ENCODE data around the gene DYRK1B. TPM values are rescaled to one million over a fixed set of nuclear protein-coding genes. Genes with fewer than 3 reads are reported as not detected.

DYRK1B gene
- total RNA-seq, 2 experiments from 2014 or later = 3.0 to 9.2 TPM

GRCh38 chr19:39820696-39821095 is 13.3 kb downstream of the DYRK1B start:
- CTCF ChIA-PET (ENCODE audit: unreplicated experiment) = interaction anchor here (0.5 kb wide), 1 partner anchor 51 kb away, joined by 3 read pairs; no protein-coding TSS in a partner anchor
- BruUV-seq (replicated peaks) = no TSS peak
- H3K9me2 ChIP-seq (ENCODE audit: insufficient read depth, low read length) = no peaks in the 10 kb centered on the region

GRCh38 chr19:39819786-39820185 is 14.2 kb downstream of the DYRK1B start:
- Histone ChIP-seq H2AFZ (ENCODE audit: low read length) (no peak overlapping the region), H3K79me2 (ENCODE audit: insufficient read depth, low read depth, low read length) (no peaks in the 10 kb centered on the region), H3K27ac (ENCODE audit: low read depth, low read length, poor library complexity, severe bottlenecking) (no peak overlapping the region), H4K20me1 (ENCODE audit: insufficient read depth, low read length) (no peaks in the 10 kb centered on the region), H3K36me3 (ENCODE audit: insufficient read depth, low read length) (peaks cover 25% of the 10 kb centered on the region), H3K9me2 (ENCODE audit: insufficient read depth, low read length) (no peaks in the 10 kb centered on the region), H3K4me2 (ENCODE audit: low read length) (no peak overlapping the region), H3K4me3 (ENCODE audit: low read depth, low read length, poor library complexity, severe bottlenecking) (no peak overlapping the region), H3K4me1 (ENCODE audit: insufficient read depth, low read length, poor library complexity, severe bottlenecking) (no peaks in the 10 kb centered on the region), H3K9me3 (ENCODE audit: low read length) (0 out of 2 replicates have a peak, but pooled peaks cover 4% of the 10 kb centered on the region)
- intact Hi-C loops (cut with micrococcal nuclease; ENCODE audit: unreplicated experiment) = no loop called here
- no TSS peak for BruUV-seq (replicated peaks)
- ChIA-PET POLR2A (no interaction called here), CTCF (ENCODE audit: unreplicated experiment) (no interaction called here)
- DNase-seq (ENCODE audit: low spot score) = no peak
- TF ChIP-seq, protein P1, sequence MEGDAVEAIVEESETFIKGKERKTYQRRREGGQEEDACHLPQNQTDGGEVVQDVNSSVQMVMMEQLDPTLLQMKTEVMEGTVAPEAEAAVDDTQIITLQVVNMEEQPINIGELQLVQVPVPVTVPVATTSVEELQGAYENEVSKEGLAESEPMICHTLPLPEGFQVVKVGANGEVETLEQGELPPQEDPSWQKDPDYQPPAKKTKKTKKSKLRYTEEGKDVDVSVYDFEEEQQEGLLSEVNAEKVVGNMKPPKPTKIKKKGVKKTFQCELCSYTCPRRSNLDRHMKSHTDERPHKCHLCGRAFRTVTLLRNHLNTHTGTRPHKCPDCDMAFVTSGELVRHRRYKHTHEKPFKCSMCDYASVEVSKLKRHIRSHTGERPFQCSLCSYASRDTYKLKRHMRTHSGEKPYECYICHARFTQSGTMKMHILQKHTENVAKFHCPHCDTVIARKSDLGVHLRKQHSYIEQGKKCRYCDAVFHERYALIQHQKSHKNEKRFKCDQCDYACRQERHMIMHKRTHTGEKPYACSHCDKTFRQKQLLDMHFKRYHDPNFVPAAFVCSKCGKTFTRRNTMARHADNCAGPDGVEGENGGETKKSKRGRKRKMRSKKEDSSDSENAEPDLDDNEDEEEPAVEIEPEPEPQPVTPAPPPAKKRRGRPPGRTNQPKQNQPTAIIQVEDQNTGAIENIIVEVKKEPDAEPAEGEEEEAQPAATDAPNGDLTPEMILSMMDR (conservative IDR thresholded peaks at IDR 0.05; ENCODE audit: low read length) = no peak
- no peak for TF ChIP-seq EZH2phosphoT487 (IDR thresholded peaks at IDR 0.05; ENCODE audit: borderline replicate concordance, low read depth, low read length)

More at GRCh38 chr19:39820696-39821095, 13.3 kb downstream of the DYRK1B start:
- no peak overlapping the region for H3K4me3 ChIP-seq (ENCODE audit: low read depth, low read length, poor library complexity, severe bottlenecking)
- H3K9me3 ChIP-seq (ENCODE audit: low read length) = 0 out of 2 replicates have a peak, but pooled peaks cover 4% of the 10 kb centered on the region
- no peaks in the 10 kb centered on the region for H3K79me2 ChIP-seq (ENCODE audit: insufficient read depth, low read depth, low read length)
- H4K20me1 ChIP-seq (ENCODE audit: insufficient read depth, low read length) = no peaks in the 10 kb centered on the region
- H2AFZ ChIP-seq (ENCODE audit: low read length) = no peak overlapping the region
- intact Hi-C loops (cut with micrococcal nuclease; ENCODE audit: unreplicated experiment) = no loop called here
- no peak for TF ChIP-seq EZH2phosphoT487 (IDR thresholded peaks at IDR 0.05; ENCODE audit: borderline replicate concordance, low read depth, low read length)
- TF ChIP-seq, protein P1 (conservative IDR thresholded peaks at IDR 0.05; ENCODE audit: low read length) = no peak
- no peak overlapping the region for H3K27ac ChIP-seq (ENCODE audit: low read depth, low read length, poor library complexity, severe bottlenecking)
- peaks cover 34% of the 10 kb centered on the region for H3K36me3 ChIP-seq (ENCODE audit: insufficient read depth, low read length)
- no peaks in the 10 kb centered on the region for H3K4me1 ChIP-seq (ENCODE audit: insufficient read depth, low read length, poor library complexity, severe bottlenecking)
- POLR2A ChIA-PET = interaction anchor here (0.9 kb wide), 1 partner anchor 10 kb away, joined by 3 read pairs; no protein-coding TSS in a partner anchor
- H3K4me2 ChIP-seq (ENCODE audit: low read length) = no peak overlapping the region
- DNase-seq (ENCODE audit: low spot score) = no peak

DNA sequence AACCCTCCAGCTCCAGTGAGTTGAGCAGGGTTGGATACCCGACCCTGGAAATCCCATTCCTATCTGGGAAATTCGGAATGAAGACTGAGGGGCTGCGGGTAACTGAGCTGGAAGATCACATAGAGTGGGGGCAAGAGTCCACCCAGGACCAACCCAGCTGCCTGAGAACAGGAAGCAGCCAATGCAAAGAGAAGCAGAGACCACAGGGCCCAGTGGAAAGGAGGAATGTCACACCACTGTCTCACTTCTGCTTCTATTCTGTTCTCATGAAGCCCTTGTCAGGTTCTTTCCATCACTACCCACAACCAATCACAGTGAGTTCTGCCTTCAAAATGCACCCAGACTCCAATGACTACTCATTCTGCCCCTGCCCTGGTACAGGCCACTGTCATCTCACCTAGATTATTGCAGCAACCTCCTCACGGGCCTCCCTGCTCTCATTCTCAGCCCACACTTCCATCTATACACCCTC is 15.3 kb downstream of the DYRK1B start:
- Histone ChIP-seq H3K4me3 (ENCODE audit: low read depth, low read length, poor library complexity, severe bottlenecking) (no peak overlapping the region), H3K9me3 (ENCODE audit: low read length) (0 out of 2 replicates have a peak, but pooled peaks cover 4% of the 10 kb centered on the region), H3K36me3 (ENCODE audit: insufficient read depth, low read length) (peaks cover 14% of the 10 kb centered on the region; the same call in 1 of the 2 replicates), H3K79me2 (ENCODE audit: insufficient read depth, low read depth, low read length) (no peaks in the 10 kb centered on the region), H3K4me1 (ENCODE audit: insufficient read depth, low read length, poor library complexity, severe bottlenecking) (no peaks in the 10 kb centered on the region), H4K20me1 (ENCODE audit: insufficient read depth, low read length) (no peaks in the 10 kb centered on the region), H3K4me2 (ENCODE audit: low read length) (no peak overlapping the region), H3K9me2 (ENCODE audit: insufficient read depth, low read length) (no peaks in the 10 kb centered on the region), H3K27ac (ENCODE audit: low read depth, low read length, poor library complexity, severe bottlenecking) (no peak overlapping the region), H2AFZ (ENCODE audit: low read length) (no peak overlapping the region)
- TF ChIP-seq, protein P1 (conservative IDR thresholded peaks at IDR 0.05; ENCODE audit: low read length) = no peak
- TF ChIP-seq EZH2phosphoT487 (IDR thresholded peaks at IDR 0.05; ENCODE audit: borderline replicate concordance, low read depth, low read length) = no peak
- ChIA-PET POLR2A (no interaction called here), CTCF (ENCODE audit: unreplicated experiment) (no interaction called here)
- BruUV-seq (replicated peaks) = no TSS peak
- no peak for DNase-seq (ENCODE audit: low spot score)
- intact Hi-C loops (cut with micrococcal nuclease; ENCODE audit: unreplicated experiment) = no loop called here

Measured in OCI-LY7 (cell line).